Glomerular endothelial cell (primary cell): ENCODE measurements around the gene DCDC2B. TPM values are rescaled to one million over a fixed set of nuclear protein-coding genes. Genes with fewer than 3 reads are reported as not detected.
"Not testable (repeated sequence)": the region's sequence is repeated elsewhere in the genome, so short reads cannot be mapped to it uniquely, and the experiment has no call there.

Experiments
- DNase-seq: peaks from one replicate; pipeline ENCODE4 v3.0.0-alpha.2; 2011; ENCODE audit warnings: low read depth, low spot score; ENCODE audit errors: extremely low read depth
- total RNA-seq: library from RNA; depleted of rRNA; stranded (reverse); fragments of >200 nt; gene quantifications from 2 replicates; pipeline ENCODE4 v1.2.3, GENCODE V29; 2015

DCDC2B gene
- total RNA-seq, 1 donor from 2014 or later = not detected

- DNase-seq = no peak
Measured at GRCh38 chr1:32255072-32256071, 46.5 kb downstream of the DCDC2B start.

- DNase-seq = no peak
Measured at GRCh38 chr1:32256473-32257226, 47.8 kb downstream of the DCDC2B start.

GRCh38 chr1:32257227-32257508 lies 48.3 kb downstream of the DCDC2B start:
- DNase-seq = no peak

- not testable (repeated sequence) for DNase-seq
Measured at GRCh38 chr1:32263236-32263593, 54.3 kb downstream of the DCDC2B start.

GRCh38 chr1:32263744-32264143 lies 54.9 kb downstream of the DCDC2B start:
- no peak for DNase-seq

Other genes with a start within 250 kb of the DCDC2B start
- gene KHDRBS1, start 195.2 kb upstream of the DCDC2B start, total RNA-seq = 86.4 and 128 TPM in 2 replicates
- 9.5 and 10.3 TPM in 2 replicates for gene TMEM39B, start 136.2 kb upstream of the DCDC2B start, total RNA-seq
- 50.3 and 51.1 TPM in 2 replicates for gene KPNA6, start 101.0 kb upstream of the DCDC2B start, total RNA-seq
- 72.3 and 74.8 TPM in 2 replicates for gene TXLNA, start 29.4 kb upstream of the DCDC2B start, total RNA-seq
- 17.5 and 21.4 TPM in 2 replicates for gene CCDC28B, start 8.5 kb upstream of the DCDC2B start, total RNA-seq
- 0.97 and 3.4 TPM in 2 replicates for gene IQCC, start 3.4 kb upstream of the DCDC2B start, total RNA-seq
- gene TMEM234, start 13.3 kb downstream of the DCDC2B start, total RNA-seq = 15.9 and 16.6 TPM in 2 replicates
- 234 and 362 TPM in 2 replicates for gene EIF3I, start 13.3 kb downstream of the DCDC2B start, total RNA-seq
- 101 and 121 TPM in 2 replicates for gene FAM167B, start 38.1 kb downstream of the DCDC2B start, total RNA-seq
- gene LCK, start 42.2 kb downstream of the DCDC2B start, total RNA-seq = 0.35 and 1.1 TPM in 2 replicates
- gene HDAC1, start 83.0 kb downstream of the DCDC2B start, total RNA-seq = 150 and 166 TPM in 2 replicates
- 355 and 455 TPM in 2 replicates for gene MARCKSL1, start 127.1 kb downstream of the DCDC2B start, total RNA-seq
- 3.5 and 5.5 TPM in 2 replicates for gene FAM229A, start 153.4 kb downstream of the DCDC2B start, total RNA-seq
- gene TSSK3, start 153.4 kb downstream of the DCDC2B start, total RNA-seq = 0.47 TPM in 1 of 2 replicates, not detected in the other
- 75.0 and 117 TPM in 2 replicates for gene BSDC1, start 185.4 kb downstream of the DCDC2B start, total RNA-seq